Ovary (tissue), 9 donors: Measurements from ENCODE around the gene DSCAM. TPM values are rescaled to one million over a fixed set of nuclear protein-coding genes. Genes with fewer than 3 reads are reported as not detected.

ENCODE experiments used
- DNase-seq, 5 donors: peaks; one replicate each; pipeline ENCODE4 v3.0.0-alpha.2; 2019 to 2020
- H3K27ac ChIP-seq, 2 donors: fragments of 200-600 bp; one replicate each; pipeline versions ENCODE4 v1.5.1 to v1.8.0; 2019 to 2022
- H3K27me3 ChIP-seq: fragments of 200-600 bp; one replicate; pipeline ENCODE4 v1.8.0; 2022
- H3K36me3 ChIP-seq: fragments of 200-600 bp; sonication (generic); one replicate; pipeline ENCODE4 v1.5.1; 2019
- H3K4me1 ChIP-seq: one replicate; pipeline ENCODE4 v1.8.1; 2013; ENCODE audit warnings: mild to moderate bottlenecking, moderate library complexity; ENCODE audit not compliant: insufficient read depth
- H3K4me3 ChIP-seq: fragments of 200-600 bp; sonication (generic); one replicate; pipeline ENCODE4 v1.5.1; 2017
- H3K9me3 ChIP-seq, 2 donors: fragments of 200-600 bp in 1 of 2; sonication (generic) in 1 of 2; one replicate each; pipeline versions ENCODE4 v1.5.1 to v1.8.1; 2013 to 2019; ENCODE audit warnings: mild to moderate bottlenecking in 1 of 2, moderate library complexity in 1 of 2
- EP300 ChIP-seq: sonication (generic); formaldehyde crosslinking; IDR thresholded peaks from one replicate; pipeline ENCODE4 v1.6.1; 2017; ENCODE audit warnings: antibody characterized with exemption
- POLR2A ChIP-seq: fragments of 450-650 bp; IDR thresholded peaks from one replicate; pipeline ENCODE4 v1.6.1; 2017; ENCODE audit warnings: antibody characterized with exemption, mild to moderate bottlenecking, moderate library complexity
- whole genome bisulfite sequencing, 3 donors: extraction: QIAGEN DNeasy Blood & Tissue Kit in 1 of 3; methylation state at CpG; one replicate each; pipeline versions ENCODE4 v1.1.5 to v1.1.7; 2013 to 2017; 5-methylcytosine and 5-hydroxymethylcytosine counted together
- intact Hi-C, 4 donors: fragments of 100-400 bp; cut with DNase I; formaldehyde crosslinking; loops; one replicate each; pipeline versions ENCODE4 v1.11.0 to v1.15.1; 2022 to 2023
- polyA plus RNA-seq, 2 donors: library from polyadenylated mRNA; stranded (reverse); fragments of 200-250 nt in 1 of 2; fragments of 350-450 nt in 1 of 2; fragmentation: Illumina TruSeq in 1 of 2; extraction: RNeasy Lipid Tissue Mini Kit (QIAGEN cat#74804) in 1 of 2; gene quantifications; one replicate each; pipeline ENCODE4 v1.2.3, GENCODE V29; 2013 to 2014
- total RNA-seq, 7 donors: library from RNA; depleted of rRNA in 2 of 7; stranded (reverse); fragments of >200 nt in 2 of 7; fragmentation: NEBNext Ultra II Directional in 3 of 7; extraction: Animal tissue kit (Norgen Biotek cat#: 25700) in 3 of 7; gene quantifications; one replicate each; pipeline versions ENCODE4 v1.1.0 to v1.2.4, GENCODE V29; 2016 to 2023
- TF ChIP-seq, protein P1 (sequence below), 3 donors: fragments of 450-650 bp in 2 of 3; fragments of 200-600 bp in 1 of 3; IDR thresholded peaks; one replicate each; pipeline versions ENCODE4 v1.5.1 to v1.8.0; 2016 to 2022; ENCODE audit warnings: antibody characterized with exemption in 3 of 3, mild to moderate bottlenecking in 1 of 3
- donor health status: DM: no; HTN: no; CAD: no; lungs with moderate emphysema.
- donor health status: DM: no; HTN: no; CAD: no.
- donor health status: Bipolar disorder and iron deficiency.
- donor health status: DM: yes; HTN: yes; CAD: no.
- donor health status: DM: no; HTN: no; CAD: no.
- donor health status: DM: yes; HTN: yes; CAD: no.

DSCAM gene
- total and polyA plus RNA-seq, 9 donors, result under 0.01 to 0.12 (median 0.04) TPM; not detected in 5

GRCh38 chr21:40057331-40057730 lies 789.6 kb downstream of the DSCAM start:
- TF ChIP-seq, protein P1, sequence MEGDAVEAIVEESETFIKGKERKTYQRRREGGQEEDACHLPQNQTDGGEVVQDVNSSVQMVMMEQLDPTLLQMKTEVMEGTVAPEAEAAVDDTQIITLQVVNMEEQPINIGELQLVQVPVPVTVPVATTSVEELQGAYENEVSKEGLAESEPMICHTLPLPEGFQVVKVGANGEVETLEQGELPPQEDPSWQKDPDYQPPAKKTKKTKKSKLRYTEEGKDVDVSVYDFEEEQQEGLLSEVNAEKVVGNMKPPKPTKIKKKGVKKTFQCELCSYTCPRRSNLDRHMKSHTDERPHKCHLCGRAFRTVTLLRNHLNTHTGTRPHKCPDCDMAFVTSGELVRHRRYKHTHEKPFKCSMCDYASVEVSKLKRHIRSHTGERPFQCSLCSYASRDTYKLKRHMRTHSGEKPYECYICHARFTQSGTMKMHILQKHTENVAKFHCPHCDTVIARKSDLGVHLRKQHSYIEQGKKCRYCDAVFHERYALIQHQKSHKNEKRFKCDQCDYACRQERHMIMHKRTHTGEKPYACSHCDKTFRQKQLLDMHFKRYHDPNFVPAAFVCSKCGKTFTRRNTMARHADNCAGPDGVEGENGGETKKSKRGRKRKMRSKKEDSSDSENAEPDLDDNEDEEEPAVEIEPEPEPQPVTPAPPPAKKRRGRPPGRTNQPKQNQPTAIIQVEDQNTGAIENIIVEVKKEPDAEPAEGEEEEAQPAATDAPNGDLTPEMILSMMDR (IDR thresholded peaks at IDR 0.05), result no peak
- TF ChIP-seq POLR2A (no peak), EP300 (no peak)
- Histone ChIP-seq H3K9me3 (no peaks in the 10 kb centered on the region), H3K36me3 (no peaks in the 10 kb centered on the region), H3K27me3 (no peaks in the 10 kb centered on the region), H3K27ac (no peak overlapping the region), H3K4me3 (no peak overlapping the region), H3K4me1 (no peaks in the 10 kb centered on the region)
- WGBS, 3 donors, result 92 to 94% (median 93%) methylated on average over 5 of the region's 5 CpGs
- DNase-seq, result no peak
- intact Hi-C loops, result no loop called here

GRCh38 chr21:40056031-40056430 lies 790.9 kb downstream of the DSCAM start:
- H3K4me3 ChIP-seq, result no peak overlapping the region
- no peaks in the 10 kb centered on the region for H3K9me3 ChIP-seq
- H3K27ac ChIP-seq, result no peak overlapping the region
- H3K27me3 ChIP-seq, result no peaks in the 10 kb centered on the region
- 66 to 76% (median 70%) methylated on average over 3 of the region's 3 CpGs for WGBS, 3 donors
- intact Hi-C loops, result no loop called here
- H3K36me3 ChIP-seq, result no peaks in the 10 kb centered on the region
- TF ChIP-seq EP300 (no peak), POLR2A (no peak)
- TF ChIP-seq, protein P1 (IDR thresholded peaks at IDR 0.05), result no peak
- H3K4me1 ChIP-seq, result no peaks in the 10 kb centered on the region
- DNase-seq, result no peak

DNA sequence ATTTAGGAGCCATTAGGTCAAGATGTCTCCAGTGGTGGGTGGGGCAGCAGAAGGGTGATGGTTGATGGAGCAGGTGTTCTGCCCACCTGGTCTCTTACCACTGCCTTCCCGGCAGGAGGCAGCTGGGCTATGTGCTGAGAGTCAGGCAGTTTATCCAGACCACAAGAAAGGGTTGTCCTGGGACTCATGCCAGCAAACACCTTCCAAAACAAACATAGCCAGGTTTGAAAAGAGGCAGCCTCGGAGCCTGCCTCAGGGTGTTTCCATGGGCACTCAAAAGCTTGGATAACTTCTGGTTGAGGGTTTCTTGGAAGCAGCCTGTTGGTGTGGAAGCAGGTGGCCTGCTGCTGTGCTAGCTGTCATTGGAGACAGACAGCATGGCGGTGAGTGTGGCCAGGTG lies 792.6 kb downstream of the DSCAM start:
- Histone ChIP-seq H3K9me3 (no peaks in the 10 kb centered on the region), H3K4me3 (no peak overlapping the region), H3K36me3 (no peaks in the 10 kb centered on the region), H3K4me1 (no peaks in the 10 kb centered on the region), H3K27me3 (no peaks in the 10 kb centered on the region), H3K27ac (no peak overlapping the region)
- TF ChIP-seq POLR2A (no peak), EP300 (no peak)
- TF ChIP-seq, protein P1 (IDR thresholded peaks at IDR 0.05), result no peak
- DNase-seq, result no peak
- WGBS, 3 donors, result 19 to 26% (median 24%) methylated on average over 3 of the region's 3 CpGs
- intact Hi-C loops, result no loop called here

DNA sequence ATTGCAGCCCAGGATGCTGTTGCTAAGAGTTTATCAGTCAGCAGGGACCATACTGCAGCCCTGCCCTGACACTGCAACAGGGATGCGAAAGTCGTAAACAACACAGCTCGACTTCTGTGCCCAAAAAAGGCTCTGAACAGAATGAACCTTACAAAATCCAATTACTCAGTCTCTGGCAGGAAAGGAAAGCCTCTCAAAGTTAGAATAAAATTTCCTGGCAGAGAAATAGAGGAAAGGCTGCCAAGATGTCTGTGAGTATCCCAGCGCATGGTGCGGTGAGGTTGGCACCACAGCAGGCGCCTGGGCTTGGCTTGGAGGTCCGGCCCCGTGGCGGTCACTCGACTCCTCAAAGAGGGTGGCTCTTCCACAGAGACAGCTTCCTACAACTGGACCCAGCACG lies 794.0 kb downstream of the DSCAM start:
- Histone ChIP-seq H3K4me1 (no peaks in the 10 kb centered on the region), H3K4me3 (no peak overlapping the region), H3K36me3 (no peaks in the 10 kb centered on the region), H3K9me3 (no peaks in the 10 kb centered on the region), H3K27me3 (no peaks in the 10 kb centered on the region), H3K27ac (no peak overlapping the region)
- WGBS, 3 donors, result 57 to 65% (median 63%) methylated on average over 11 of the region's 11 CpGs
- DNase-seq, result no peak
- TF ChIP-seq, protein P1 (IDR thresholded peaks at IDR 0.05), result no peak
- TF ChIP-seq EP300, result no peak
- no peak for TF ChIP-seq POLR2A
- intact Hi-C loops, result no loop called here
